Uterus (tissue), 2 donors: ENCODE measurements around the gene CSE1L.

ENCODE experiments used
- POLR2A ChIP-seq, 2 donors: fragments of 450-650 bp; IDR thresholded peaks; one replicate each; pipeline ENCODE4 v1.6.1; 2016; ENCODE audit warnings: antibody characterized with exemption in 2 of 2, mild to moderate bottlenecking in 1 of 2, moderate library complexity in 1 of 2
- TF ChIP-seq, protein P1 (sequence below), 4 experiments: fragments of 200-600 bp in 2 of 4; fragments of 450-650 bp in 2 of 4; sonication (generic) in 2 of 4; IDR thresholded peaks; one replicate each; pipeline ENCODE4 v1.5.1; 2016 to 2019; ENCODE audit warnings: antibody characterized with exemption in 4 of 4, mild to moderate bottlenecking in 2 of 4, moderate library complexity in 1 of 4

DNA sequence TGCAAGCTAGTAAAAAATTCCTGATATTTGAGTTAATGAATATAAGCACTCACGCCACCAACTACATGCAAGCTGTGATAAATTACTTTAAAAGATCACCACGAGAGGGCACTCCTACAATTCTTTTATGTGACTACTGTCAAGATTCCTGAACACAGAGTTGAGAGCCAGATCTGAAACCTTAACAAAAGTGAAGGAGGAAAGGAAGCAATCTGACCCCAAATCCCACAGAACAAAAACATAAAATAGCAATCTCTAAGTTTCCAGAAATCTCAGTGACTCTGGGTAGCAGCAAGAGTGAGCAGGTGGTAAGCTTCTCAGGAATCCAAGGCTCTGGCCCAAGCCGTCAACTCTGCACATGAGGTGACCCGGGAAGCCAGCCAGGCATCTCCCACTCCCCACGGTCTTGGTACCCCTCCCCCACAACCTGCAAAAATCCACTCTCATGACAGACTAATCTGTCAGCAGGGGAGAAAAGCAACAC is 86.9 kb downstream of the CSE1L start:
- TF ChIP-seq, protein P1, sequence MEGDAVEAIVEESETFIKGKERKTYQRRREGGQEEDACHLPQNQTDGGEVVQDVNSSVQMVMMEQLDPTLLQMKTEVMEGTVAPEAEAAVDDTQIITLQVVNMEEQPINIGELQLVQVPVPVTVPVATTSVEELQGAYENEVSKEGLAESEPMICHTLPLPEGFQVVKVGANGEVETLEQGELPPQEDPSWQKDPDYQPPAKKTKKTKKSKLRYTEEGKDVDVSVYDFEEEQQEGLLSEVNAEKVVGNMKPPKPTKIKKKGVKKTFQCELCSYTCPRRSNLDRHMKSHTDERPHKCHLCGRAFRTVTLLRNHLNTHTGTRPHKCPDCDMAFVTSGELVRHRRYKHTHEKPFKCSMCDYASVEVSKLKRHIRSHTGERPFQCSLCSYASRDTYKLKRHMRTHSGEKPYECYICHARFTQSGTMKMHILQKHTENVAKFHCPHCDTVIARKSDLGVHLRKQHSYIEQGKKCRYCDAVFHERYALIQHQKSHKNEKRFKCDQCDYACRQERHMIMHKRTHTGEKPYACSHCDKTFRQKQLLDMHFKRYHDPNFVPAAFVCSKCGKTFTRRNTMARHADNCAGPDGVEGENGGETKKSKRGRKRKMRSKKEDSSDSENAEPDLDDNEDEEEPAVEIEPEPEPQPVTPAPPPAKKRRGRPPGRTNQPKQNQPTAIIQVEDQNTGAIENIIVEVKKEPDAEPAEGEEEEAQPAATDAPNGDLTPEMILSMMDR (IDR thresholded peaks at IDR 0.05) = peak; percentile 42 to 77 (median 65)
- no peak for TF ChIP-seq POLR2A (IDR thresholded peaks at IDR 0.05)
